Activated B cell treated with CpG ODN at 0.5 μM for 24 hours (primary cell): Measurements from ENCODE around the gene TGFB1. TPM values are rescaled to one million over a fixed set of nuclear protein-coding genes. Genes with fewer than 3 reads are reported as not detected.
A peak's percentile ranks its signal among the peaks of the same experiment; 100 is the strongest.

Experiments
- ATAC-seq: fragments of 200-7000 bp; cut with Tn5 transposase; one replicate; pipeline ENCODE4 v1.10.0; 2021; ENCODE audit warnings: low read depth, mild to moderate bottlenecking, moderate library complexity
- CTCF ChIA-PET: fragments of 350-600 bp; sonication (Branson Sonifier 250); formaldehyde crosslinking; loops from one replicate; lab custom pipeline; 2021; ENCODE audit warnings: antibody characterized with exemption; lab: Charles Lee
- POLR2A ChIA-PET: fragments of 350-600 bp; sonication (Branson Sonifier 250); formaldehyde crosslinking; loops from one replicate; lab custom pipeline; 2021; ENCODE audit warnings: antibody characterized with exemption; lab: Charles Lee
- DNase-seq: peaks from one replicate; pipeline ENCODE4 v3.0.0; 2022
- H3K27ac Mint-ChIP-seq: one replicate; pipeline ENCODE4 v1.8.0; 2020; ENCODE audit warnings: mixed read lengths
- H3K27me3 Mint-ChIP-seq: one replicate; pipeline ENCODE4 v1.8.0; 2021; ENCODE audit warnings: mixed read lengths
- H3K36me3 Mint-ChIP-seq: one replicate; pipeline ENCODE4 v1.8.0; 2021; ENCODE audit warnings: low read depth, mixed read lengths
- H3K4me1 Mint-ChIP-seq: one replicate; pipeline ENCODE4 v1.8.0; 2021; ENCODE audit warnings: mixed read lengths
- H3K4me3 Mint-ChIP-seq: one replicate; pipeline ENCODE4 v1.8.0; 2020; ENCODE audit warnings: mild to moderate bottlenecking, mixed read lengths
- H3K9me3 Mint-ChIP-seq: one replicate; pipeline ENCODE4 v1.8.0; 2020; ENCODE audit warnings: mixed read lengths
- intact Hi-C: fragments of 100-400 bp; cut with micrococcal nuclease; formaldehyde crosslinking; loops from one replicate; pipeline ENCODE4 v1.15.1; 2024
- total RNA-seq: library from RNA; stranded (reverse); gene quantifications from 2 replicates; pipeline ENCODE4 v1.2.3, GENCODE V29; 2022
- TF ChIP-seq, protein P1 (sequence below): fragments of 200-600 bp; IDR thresholded peaks from one replicate; pipeline ENCODE4 v1.8.0; 2022; ENCODE audit warnings: antibody characterized with exemption, mild to moderate bottlenecking

The TGFB1 gene
- total RNA-seq, 1 donor from 2014 or later: 88.5 TPM

DNA sequence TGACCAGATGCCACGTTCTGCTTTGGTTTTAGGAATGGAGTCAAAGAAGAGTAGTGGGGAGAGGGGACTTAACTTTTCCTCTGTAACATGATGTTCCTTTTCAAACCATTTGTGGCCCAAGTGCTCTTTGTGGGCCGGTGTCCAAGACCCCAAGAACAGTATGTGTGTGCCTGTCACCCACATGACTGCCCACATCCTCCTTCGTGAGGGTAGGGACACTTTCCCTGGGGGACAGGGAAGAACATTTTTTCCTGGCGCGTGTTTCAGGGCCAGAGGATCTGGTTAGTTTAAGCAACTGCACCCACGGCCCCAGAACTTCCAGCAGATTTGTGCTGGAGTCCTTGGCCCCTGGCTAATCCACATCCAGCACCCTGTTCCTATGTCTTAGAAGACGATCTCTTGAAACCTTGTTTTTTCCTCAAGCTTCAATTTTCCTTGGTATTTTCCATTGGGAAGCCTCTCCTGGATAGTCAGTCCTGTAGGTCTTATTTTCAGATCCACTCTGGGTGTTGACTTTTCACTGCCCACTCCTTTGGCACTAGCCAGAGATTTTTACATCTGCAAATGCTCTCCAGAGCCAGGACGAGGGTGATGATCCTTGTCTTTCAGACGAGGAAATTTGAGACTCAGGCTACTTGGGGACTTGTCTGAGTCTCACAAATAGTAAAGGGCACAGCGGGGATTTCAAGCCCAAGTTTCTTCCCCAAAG, 54.5 kb downstream of the TGFB1 start:
- Mint-ChIP-seq H3K27ac (peak overlapping the region; percentile 96), H3K36me3 (peaks cover 93% of the 10 kb centered on the region), H3K27me3 (no peaks in the 10 kb centered on the region), H3K4me3 (no peak overlapping the region), H3K9me3 (no peaks in the 10 kb centered on the region), H3K4me1 (peaks cover 78% of the 10 kb centered on the region)
- POLR2A ChIA-PET: interaction anchor here (1.5 to 4.2 kb wide), 2 partner anchors 28 to 36 kb away, joined by 7 to 40 read pairs; partner anchors contain the start of gene HNRNPUL1
- TF ChIP-seq, protein P1, sequence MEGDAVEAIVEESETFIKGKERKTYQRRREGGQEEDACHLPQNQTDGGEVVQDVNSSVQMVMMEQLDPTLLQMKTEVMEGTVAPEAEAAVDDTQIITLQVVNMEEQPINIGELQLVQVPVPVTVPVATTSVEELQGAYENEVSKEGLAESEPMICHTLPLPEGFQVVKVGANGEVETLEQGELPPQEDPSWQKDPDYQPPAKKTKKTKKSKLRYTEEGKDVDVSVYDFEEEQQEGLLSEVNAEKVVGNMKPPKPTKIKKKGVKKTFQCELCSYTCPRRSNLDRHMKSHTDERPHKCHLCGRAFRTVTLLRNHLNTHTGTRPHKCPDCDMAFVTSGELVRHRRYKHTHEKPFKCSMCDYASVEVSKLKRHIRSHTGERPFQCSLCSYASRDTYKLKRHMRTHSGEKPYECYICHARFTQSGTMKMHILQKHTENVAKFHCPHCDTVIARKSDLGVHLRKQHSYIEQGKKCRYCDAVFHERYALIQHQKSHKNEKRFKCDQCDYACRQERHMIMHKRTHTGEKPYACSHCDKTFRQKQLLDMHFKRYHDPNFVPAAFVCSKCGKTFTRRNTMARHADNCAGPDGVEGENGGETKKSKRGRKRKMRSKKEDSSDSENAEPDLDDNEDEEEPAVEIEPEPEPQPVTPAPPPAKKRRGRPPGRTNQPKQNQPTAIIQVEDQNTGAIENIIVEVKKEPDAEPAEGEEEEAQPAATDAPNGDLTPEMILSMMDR: no peak
- ATAC-seq (no peak), DNase-seq (no peak)
- intact Hi-C loops: no loop called here
- CTCF ChIA-PET: interaction anchor here (1.4 to 4.7 kb wide), 2 partner anchors 9 to 65 kb away, joined by 5 to 35 read pairs; partner anchors contain the start of genes B9D2 and CCDC97

DNA sequence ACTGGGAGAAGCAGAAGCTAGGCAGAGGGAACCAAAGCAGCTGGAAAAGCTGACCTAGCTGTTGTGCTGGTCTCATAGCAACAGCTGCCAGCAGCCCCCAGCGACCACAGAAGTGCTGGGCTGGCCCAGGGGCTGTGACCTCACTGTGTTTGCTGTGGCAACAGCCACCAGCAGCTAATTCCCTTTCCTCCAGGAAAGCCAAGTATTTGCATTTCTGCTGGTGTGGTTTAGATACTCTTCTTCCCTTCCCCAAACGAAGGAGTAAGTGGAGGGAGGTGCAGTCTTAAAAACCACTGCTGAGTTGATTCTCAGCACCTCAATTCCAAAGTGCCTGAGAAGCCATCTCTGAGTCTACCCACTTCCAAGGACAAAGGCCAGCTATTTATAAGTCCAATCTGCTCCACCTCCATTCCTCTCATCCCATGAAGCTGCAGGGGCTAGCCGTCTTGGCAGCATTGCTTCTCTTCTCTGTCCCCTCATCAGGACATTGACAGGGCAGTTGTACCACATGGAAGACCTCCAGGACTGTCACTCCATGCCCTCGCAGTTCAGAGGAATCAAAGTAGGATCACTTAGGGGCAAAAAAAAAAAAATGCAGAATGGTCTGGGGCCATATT, 55.3 kb downstream of the TGFB1 start:
- Mint-ChIP-seq H3K27me3 (no peaks in the 10 kb centered on the region), H3K4me1 (peaks cover 71% of the 10 kb centered on the region), H3K4me3 (peak overlapping the region; percentile 72), H3K36me3 (peaks cover 93% of the 10 kb centered on the region), H3K27ac (peak overlapping the region; percentile 96), H3K9me3 (no peaks in the 10 kb centered on the region)
- POLR2A ChIA-PET: interaction anchor here (0.5 to 4.2 kb wide), 8 partner anchors 8 to 734 kb away, joined by 4 to 40 read pairs (median 7); partner anchors contain the start of genes B9D2, HNRNPUL1 and TGFB1
- intact Hi-C loops: no loop called here
- peak; percentile 15 for ATAC-seq
- CTCF ChIA-PET: interaction anchor here (0.5 to 4.7 kb wide), 6 partner anchors 10 to 150 kb away, joined by 3 to 35 read pairs (median 4); partner anchors contain the start of gene CCDC97
- TF ChIP-seq, protein P1: no peak
- no peak for DNase-seq

DNA sequence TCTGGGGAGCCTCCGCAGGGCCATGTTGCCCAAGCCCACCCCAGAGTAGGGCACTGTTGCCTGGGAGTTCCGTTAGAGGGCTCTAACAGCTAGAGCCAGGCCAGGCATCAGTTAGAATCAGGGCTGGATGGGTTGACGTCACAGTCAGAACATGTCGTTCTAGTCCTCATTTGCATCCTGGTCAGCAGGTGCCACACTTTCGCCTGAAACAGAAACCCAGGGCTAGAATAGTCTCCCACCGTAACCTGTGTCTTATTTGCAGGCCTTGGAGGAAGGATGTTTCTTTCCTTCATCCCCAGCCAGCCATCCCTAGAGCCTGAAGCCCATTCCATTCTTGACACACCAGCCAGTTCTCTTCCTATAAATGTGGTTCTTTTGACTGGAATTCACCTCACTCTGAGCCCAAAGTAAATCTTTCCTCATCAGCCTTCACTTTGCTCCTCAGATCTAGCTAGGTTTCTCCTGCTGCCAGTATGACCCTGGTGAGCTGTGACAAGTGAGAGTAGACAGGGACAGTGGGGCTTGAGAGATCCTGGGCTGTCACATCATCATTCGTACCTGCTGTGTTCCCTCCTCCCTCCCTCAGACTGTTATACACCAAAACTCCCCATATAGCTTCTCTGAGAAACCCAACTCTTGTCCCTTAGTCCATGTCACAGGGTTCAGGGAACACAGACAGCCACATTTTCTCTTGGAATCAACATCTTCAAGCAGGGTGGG, 55.9 kb downstream of the TGFB1 start:
- TF ChIP-seq, protein P1: no peak
- ATAC-seq (peak; percentile 81), DNase-seq (peak; percentile 49)

DNA sequence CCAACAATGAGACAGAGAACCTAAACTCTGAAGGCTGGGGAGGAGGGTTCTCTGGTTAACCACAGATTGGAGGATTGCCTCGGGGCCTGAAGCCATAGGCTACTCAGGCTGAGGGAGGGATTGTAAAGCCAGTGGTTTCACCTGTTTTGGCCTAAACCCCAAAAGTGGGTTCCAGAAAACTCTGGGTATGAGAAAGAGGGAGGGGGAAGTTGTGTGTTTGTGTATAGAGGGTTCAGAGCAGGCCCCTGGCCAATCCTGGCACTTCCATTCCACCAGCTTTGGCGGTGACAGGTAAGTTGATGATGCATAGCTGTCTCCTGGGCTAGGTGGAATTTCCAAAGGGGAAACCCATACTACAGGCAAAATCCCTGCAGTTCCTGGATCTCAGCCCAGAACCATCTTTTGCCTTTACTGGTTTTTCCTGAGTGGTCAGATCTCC, 57.3 kb downstream of the TGFB1 start:
- Mint-ChIP-seq H3K36me3 (peaks cover 97% of the 10 kb centered on the region), H3K27ac (peak overlapping the region; percentile 96), H3K9me3 (no peaks in the 10 kb centered on the region), H3K4me1 (peaks cover 54% of the 10 kb centered on the region), H3K27me3 (no peaks in the 10 kb centered on the region), H3K4me3 (no peak overlapping the region)
- ChIA-PET CTCF (interaction anchor here (1.4 to 4.7 kb wide), 2 partner anchors 12 to 56 kb away, joined by 5 to 35 read pairs; partner anchors contain the start of gene CCDC97), POLR2A (interaction anchor here (4.2 kb wide), 1 partner anchor 33 kb away, joined by 40 read pairs; the partner anchor contains the start of gene HNRNPUL1)
- intact Hi-C loops: no loop called here
- ATAC-seq (no peak), DNase-seq (no peak)
- TF ChIP-seq, protein P1: no peak

More for the DNA sequence above, 55.9 kb downstream of the TGFB1 start:
- CTCF ChIA-PET: interaction anchor here (0.5 to 4.7 kb wide), 7 partner anchors 11 to 151 kb away, joined by 3 to 35 read pairs (median 4); partner anchors contain the start of gene CCDC97
- Mint-ChIP-seq H3K4me1 (peaks cover 66% of the 10 kb centered on the region), H3K27me3 (no peaks in the 10 kb centered on the region), H3K4me3 (peak overlapping the region; percentile 72), H3K27ac (peak overlapping the region; percentile 96), H3K9me3 (no peaks in the 10 kb centered on the region), H3K36me3 (peaks cover 95% of the 10 kb centered on the region)
- intact Hi-C loops: loop anchor here (1.0 kb wide), 3 partner anchors 11 to 100 kb away; partner anchors contain the start of genes BCKDHA, EXOSC5 and HNRNPUL1
- POLR2A ChIA-PET: interaction anchor here (0.5 to 4.2 kb wide), 11 partner anchors 9 to 735 kb away, joined by 3 to 40 read pairs (median 7); partner anchors contain the start of genes B9D2, HNRNPUL1 and TGFB1
